MCF 10A (cell line): ENCODE data around the gene HAGH. TPM values are rescaled to one million over a fixed set of nuclear protein-coding genes. Genes with fewer than 3 reads are reported as not detected.

Experiments
- BruUV-seq: library from RNA; stranded (reverse); fragments of 400-500 nt; replicated peaks from 2 replicates; lab custom pipeline; 2021; lab: Mats Ljungman, UMichigan
- CTCF ChIA-PET: fragments of 300-600 bp; sonication (Branson Sonifier 250); formaldehyde crosslinking; extraction: SDS; loops from one replicate; lab custom pipeline; 2021; ENCODE audit warnings: antibody characterized with exemption, inconsistent platforms; lab: Yijun Ruan, JAX
- POLR2A ChIA-PET: fragments of 300-600, 350-650 bp; sonication (Branson Sonifier 250); formaldehyde crosslinking; extraction: SDS; loops from one replicate; lab custom pipeline; 2020; ENCODE audit warnings: antibody characterized with exemption, inconsistent platforms; lab: Yijun Ruan, JAX
- DNase-seq: peaks from one replicate; pipeline ENCODE4 v3.0.0-alpha.2; 2018; ENCODE audit not compliant: unreplicated experiment
- H3K27ac Mint-ChIP-seq: one replicate; pipeline ENCODE4 v1.8.0; 2022; ENCODE audit warnings: mild to moderate bottlenecking, low read depth, mixed read lengths; ENCODE audit not compliant: unreplicated experiment
- H3K27me3 Mint-ChIP-seq: one replicate; pipeline ENCODE4 v1.8.0; 2022; ENCODE audit warnings: mixed read lengths; ENCODE audit not compliant: insufficient read depth, unreplicated experiment
- H3K36me3 Mint-ChIP-seq: one replicate; pipeline ENCODE4 v1.8.0; 2022; ENCODE audit warnings: mild to moderate bottlenecking, moderate library complexity, mixed read lengths; ENCODE audit not compliant: insufficient read depth, unreplicated experiment
- H3K4me1 Mint-ChIP-seq: one replicate; pipeline ENCODE4 v1.8.0; 2022; ENCODE audit warnings: mixed read lengths; ENCODE audit not compliant: insufficient read depth, unreplicated experiment
- H3K4me3 Mint-ChIP-seq: one replicate; pipeline ENCODE4 v1.8.0; 2022; ENCODE audit warnings: mild to moderate bottlenecking, moderate library complexity, mixed read lengths; ENCODE audit not compliant: unreplicated experiment
- H3K9me3 Mint-ChIP-seq: one replicate; pipeline ENCODE4 v1.8.0; 2022; ENCODE audit warnings: mixed read lengths; ENCODE audit not compliant: unreplicated experiment
- CTCF ChIP-seq: fragments of 200-600 bp; IDR thresholded peaks from one replicate; pipeline ENCODE4 v1.8.0; 2022; ENCODE audit warnings: antibody characterized with exemption, mild to moderate bottlenecking; ENCODE audit not compliant: unreplicated experiment
- intact Hi-C: fragments of 100-400 bp; cut with micrococcal nuclease; formaldehyde crosslinking; loops from 2 replicates; pipeline ENCODE4 v1.14.1; 2022
- total RNA-seq: library from RNA; stranded (reverse); gene quantifications from 2 replicates; pipeline ENCODE4 v1.2.3, GENCODE V29; 2022

HAGH gene
- total RNA-seq, 1 experiment from 2014 or later = 44.5 TPM

GRCh38 chr16:1862394-1862793 is 35.8 kb upstream of the HAGH start:
- DNase-seq = no peak
- BruUV-seq = no TSS peak
- Mint-ChIP-seq H3K36me3 (no peaks in the 10 kb centered on the region), H3K4me1 (no peaks in the 10 kb centered on the region), H3K4me3 (no peak overlapping the region), H3K27ac (no peak overlapping the region), H3K27me3 (peaks cover 36% of the 10 kb centered on the region), H3K9me3 (no peaks in the 10 kb centered on the region)
- CTCF ChIA-PET = interaction anchor here (0.9 to 10.8 kb wide), 9 partner anchors 8 to 103 kb away, joined by 3 to 105 read pairs (median 4); no protein-coding TSS in a partner anchor
- TF ChIP-seq CTCF = no peak
- POLR2A ChIA-PET = interaction anchor here (0.6 to 2.0 kb wide), 9 partner anchors 8 to 147 kb away, joined by 3 to 8 read pairs (median 3); partner anchors contain the start of genes GFER, MSRB1, NUBP2 and RPS2
- intact Hi-C loops = loop anchor here (5.0 kb wide), 1 partner anchor 280 kb away; no protein-coding TSS in a partner anchor

GRCh38 chr16:1861730-1862129 is 35.1 kb upstream of the HAGH start:
- TF ChIP-seq CTCF = no peak
- intact Hi-C loops = loop anchor here (5.0 kb wide), 1 partner anchor 281 kb away; no protein-coding TSS in a partner anchor
- ChIA-PET POLR2A (interaction anchor here (0.9 to 2.0 kb wide), 5 partner anchors 9 to 147 kb away, joined by 3 to 8 read pairs (median 3); partner anchors contain the start of genes NUBP2 and RPS2), CTCF (interaction anchor here (0.7 to 10.8 kb wide), 4 partner anchors 9 to 68 kb away, joined by 3 to 105 read pairs (median 4); no protein-coding TSS in a partner anchor)
- no peaks in the 10 kb centered on the region for H3K36me3 Mint-ChIP-seq
- no peaks in the 10 kb centered on the region for H3K9me3 Mint-ChIP-seq
- H3K4me1 Mint-ChIP-seq = no peaks in the 10 kb centered on the region
- H3K27me3 Mint-ChIP-seq = peaks cover 43% of the 10 kb centered on the region
- H3K27ac Mint-ChIP-seq = no peak overlapping the region
- BruUV-seq = no TSS peak
- H3K4me3 Mint-ChIP-seq = no peak overlapping the region
- no peak for DNase-seq

DNA sequence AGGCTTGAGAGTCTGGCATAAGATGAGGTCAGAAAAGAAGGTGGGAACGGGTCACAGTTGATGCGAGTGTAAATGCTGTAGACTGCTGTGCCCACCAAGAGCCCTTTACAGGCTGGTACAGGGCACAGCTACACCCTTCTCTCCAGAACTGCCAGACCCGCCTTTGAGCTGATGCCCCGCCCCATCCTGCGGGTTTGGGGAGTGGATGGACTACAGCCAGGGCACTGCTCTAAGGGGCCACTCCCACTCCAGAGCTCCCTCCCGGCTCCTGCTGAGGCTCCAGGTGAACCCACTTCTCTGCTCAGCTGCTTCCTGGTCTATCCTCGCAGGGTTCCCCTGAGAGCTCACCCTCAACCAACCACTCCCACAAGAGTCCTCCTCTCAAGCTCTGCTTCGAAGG is 33.0 kb upstream of the HAGH start:
- Mint-ChIP-seq H3K27me3 (peaks cover 45% of the 10 kb centered on the region), H3K4me3 (no peak overlapping the region), H3K27ac (no peak overlapping the region), H3K36me3 (no peaks in the 10 kb centered on the region), H3K4me1 (no peaks in the 10 kb centered on the region), H3K9me3 (no peaks in the 10 kb centered on the region)
- DNase-seq = no peak
- intact Hi-C loops = loop anchor here (5.0 kb wide), 1 partner anchor 283 kb away; no protein-coding TSS in a partner anchor
- ChIA-PET CTCF (interaction anchor here (1.1 to 1.6 kb wide), 2 partner anchors 70 to 100 kb away, joined by 3 to 7 read pairs; partner anchors contain the start of gene NDUFB10), POLR2A (no interaction called here)
- no TSS peak for BruUV-seq
- no peak for TF ChIP-seq CTCF

- CTCF ChIA-PET = interaction anchor here (0.6 to 1.6 kb wide), 2 partner anchors 71 to 243 kb away, joined by 3 to 7 read pairs; no protein-coding TSS in a partner anchor
These were observed 31.7 kb upstream of the HAGH start for GRCh38 chr16:1858189-1858865.

More at GRCh38 chr16:1858189-1858865, 31.7 kb upstream of the HAGH start:
- H3K36me3 Mint-ChIP-seq = no peaks in the 10 kb centered on the region
- no peaks in the 10 kb centered on the region for H3K9me3 Mint-ChIP-seq
- no TSS peak for BruUV-seq
- POLR2A ChIA-PET = no interaction called here
- H3K4me3 Mint-ChIP-seq = no peak overlapping the region
- no peak overlapping the region for H3K27ac Mint-ChIP-seq
- no peaks in the 10 kb centered on the region for H3K4me1 Mint-ChIP-seq
- H3K27me3 Mint-ChIP-seq = peaks cover 51% of the 10 kb centered on the region
- no peak for DNase-seq
- intact Hi-C loops = no loop called here
- no peak for TF ChIP-seq CTCF
